ENCODE data around the gene PLEKHM3.
A peak's percentile ranks its signal among the peaks of the same experiment; 100 is the strongest.
"Not testable (repeated sequence)": the region's sequence is repeated elsewhere in the genome, so short reads cannot be mapped to it uniquely, and the experiment has no call there.

Gene PLEKHM3

GRCh38 chr2:208034503-208035140 lies 9.3 kb upstream of the PLEKHM3 start:
- DNase-seq: no peak

GRCh38 chr2:208033701-208034502 lies 8.6 kb upstream of the PLEKHM3 start:
- peak; percentile 41 to 48 for DNase-seq

GRCh38 chr2:208031608-208032019 lies 6.3 kb upstream of the PLEKHM3 start:
- DNase-seq: no peak

- DNase-seq: peak; percentile 68 to 72
Measured at GRCh38 chr2:208025814-208026184, 472 bp upstream of the PLEKHM3 start.

- no peak for DNase-seq
Measured at GRCh38 chr2:208024091-208024490, 1.2 kb downstream of the PLEKHM3 start.

GRCh38 chr2:208020253-208020652 lies 5.1 kb downstream of the PLEKHM3 start:
- DNase-seq: no peak

GRCh38 chr2:208018124-208018712 lies 7.1 kb downstream of the PLEKHM3 start:
- not testable (repeated sequence) for DNase-seq

- peak; percentile 33 to 39 for DNase-seq
Measured at GRCh38 chr2:208017721-208018120, 7.6 kb downstream of the PLEKHM3 start.

GRCh38 chr2:208015475-208015874 lies 9.9 kb downstream of the PLEKHM3 start:
- no peak for DNase-seq

GRCh38 chr2:208013285-208014178 lies 11.8 kb downstream of the PLEKHM3 start:
- no peak for DNase-seq

- no peak for DNase-seq
Measured at GRCh38 chr2:208012449-208012848, 12.9 kb downstream of the PLEKHM3 start.

GRCh38 chr2:208010506-208010905 lies 14.8 kb downstream of the PLEKHM3 start:
- no peak for DNase-seq

- no peak for DNase-seq
Measured at GRCh38 chr2:208006833-208007232, 18.5 kb downstream of the PLEKHM3 start.

- no peak for DNase-seq
Measured at GRCh38 chr2:208006337-208006736, 19.0 kb downstream of the PLEKHM3 start.

GRCh38 chr2:208001924-208002323 lies 23.4 kb downstream of the PLEKHM3 start:
- DNase-seq: no peak

- no peak for DNase-seq
Measured at GRCh38 chr2:208000701-208001395, 24.5 kb downstream of the PLEKHM3 start.

- DNase-seq: no peak
Measured at GRCh38 chr2:207996848-207997247, 28.5 kb downstream of the PLEKHM3 start.

- DNase-seq: no peak
Measured at GRCh38 chr2:207995887-207996286, 29.4 kb downstream of the PLEKHM3 start.

GRCh38 chr2:207993151-207993763 lies 32.1 kb downstream of the PLEKHM3 start:
- no peak for DNase-seq

GRCh38 chr2:207991944-207992343 lies 33.4 kb downstream of the PLEKHM3 start:
- DNase-seq: no peak

GRCh38 chr2:207990784-207991183 lies 34.5 kb downstream of the PLEKHM3 start:
- DNase-seq: no peak

- no peak for DNase-seq
Measured at GRCh38 chr2:207988975-207989374, 36.4 kb downstream of the PLEKHM3 start.

Data from activated T-cell treated with anti-CD3 and anti-CD28 coated beads, Interleukin-2, amount 50 U/mL, for 48 hours (primary cell).